Sigmoid colon (tissue), 4 donors: Measurements from ENCODE around the gene RGS14.

Experiments used
- POLR2A ChIP-seq, 2 donors: fragments of 450-650 bp; IDR thresholded peaks; one replicate each; pipeline ENCODE4 v1.6.1; 2016; ENCODE audit warnings: antibody characterized with exemption in 2 of 2, mild to moderate bottlenecking in 2 of 2, moderate library complexity in 2 of 2
- POLR2AphosphoS5 ChIP-seq, 4 donors: sonication (generic); formaldehyde crosslinking; IDR thresholded peaks; one replicate each; pipeline ENCODE4 v1.6.1; 2017; ENCODE audit warnings: antibody characterized with exemption in 4 of 4
- TF ChIP-seq, protein P1 (sequence below), 4 experiments: fragments of 450-650 bp in 3 of 4; fragments of 200-600 bp in 1 of 4; IDR thresholded peaks; one replicate each; pipeline ENCODE4 v1.5.1; 2016 to 2019; ENCODE audit warnings: antibody characterized with exemption in 4 of 4, mild to moderate bottlenecking in 3 of 4, moderate library complexity in 2 of 4

DNA sequence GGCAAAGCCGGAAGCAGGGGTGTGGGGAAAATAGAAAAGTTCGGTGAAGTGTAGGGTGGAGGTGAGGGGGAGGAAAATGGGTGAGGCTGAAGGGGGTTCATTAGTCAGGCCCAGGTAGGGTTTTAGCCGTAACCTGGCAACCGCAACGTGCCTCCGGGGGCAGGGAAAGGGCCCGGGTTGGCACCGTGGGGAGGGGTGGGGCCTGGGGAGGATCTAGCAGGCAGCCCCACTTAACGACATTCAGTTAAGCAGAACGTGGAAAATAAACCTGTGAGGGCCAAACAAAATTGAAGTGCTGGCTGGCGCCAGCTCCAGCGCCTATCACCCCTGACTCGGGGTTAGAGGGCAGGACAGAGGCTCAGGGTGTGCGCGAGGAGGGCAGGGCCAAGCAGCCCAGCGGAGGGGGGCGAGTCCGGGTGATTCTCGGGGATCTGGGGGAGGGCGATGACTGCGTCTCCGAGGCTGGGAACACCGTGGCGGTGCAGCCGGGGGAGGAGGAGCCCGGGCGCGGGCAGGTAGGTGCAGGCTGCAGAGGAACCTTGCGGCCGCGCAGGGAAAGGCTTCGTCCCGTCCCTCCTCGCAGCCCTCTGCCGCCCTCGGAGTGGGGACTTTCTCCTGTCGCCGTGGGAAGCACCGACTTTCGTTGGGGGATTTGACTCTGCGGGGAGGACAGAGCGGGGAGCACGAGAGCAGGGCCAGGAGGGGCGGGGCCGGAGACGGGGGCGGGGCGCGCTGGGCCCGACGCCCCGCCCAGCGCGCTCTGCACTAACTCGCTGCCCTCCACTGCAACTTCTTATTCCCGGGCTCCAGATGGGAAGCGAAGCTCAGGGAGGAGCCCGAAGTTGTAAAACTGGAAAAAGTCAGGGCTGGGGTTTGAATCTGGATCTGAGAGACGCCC is 5.1 kb downstream of the RGS14 start:
- TF ChIP-seq, protein P1, sequence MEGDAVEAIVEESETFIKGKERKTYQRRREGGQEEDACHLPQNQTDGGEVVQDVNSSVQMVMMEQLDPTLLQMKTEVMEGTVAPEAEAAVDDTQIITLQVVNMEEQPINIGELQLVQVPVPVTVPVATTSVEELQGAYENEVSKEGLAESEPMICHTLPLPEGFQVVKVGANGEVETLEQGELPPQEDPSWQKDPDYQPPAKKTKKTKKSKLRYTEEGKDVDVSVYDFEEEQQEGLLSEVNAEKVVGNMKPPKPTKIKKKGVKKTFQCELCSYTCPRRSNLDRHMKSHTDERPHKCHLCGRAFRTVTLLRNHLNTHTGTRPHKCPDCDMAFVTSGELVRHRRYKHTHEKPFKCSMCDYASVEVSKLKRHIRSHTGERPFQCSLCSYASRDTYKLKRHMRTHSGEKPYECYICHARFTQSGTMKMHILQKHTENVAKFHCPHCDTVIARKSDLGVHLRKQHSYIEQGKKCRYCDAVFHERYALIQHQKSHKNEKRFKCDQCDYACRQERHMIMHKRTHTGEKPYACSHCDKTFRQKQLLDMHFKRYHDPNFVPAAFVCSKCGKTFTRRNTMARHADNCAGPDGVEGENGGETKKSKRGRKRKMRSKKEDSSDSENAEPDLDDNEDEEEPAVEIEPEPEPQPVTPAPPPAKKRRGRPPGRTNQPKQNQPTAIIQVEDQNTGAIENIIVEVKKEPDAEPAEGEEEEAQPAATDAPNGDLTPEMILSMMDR (IDR thresholded peaks at IDR 0.05) = no peak
- TF ChIP-seq POLR2A (IDR thresholded peaks at IDR 0.05) (no peak), POLR2AphosphoS5 (IDR thresholded peaks at IDR 0.05) (no peak)
